GM23248 (cell line): ENCODE data around the gene RAB19.

Source experiments
- EZH2 ChIP-seq: fragments of 200-600 bp; sonication (generic); IDR thresholded peaks from 2 replicates; pipeline ENCODE4 v1.6.1; 2018; ENCODE audit warnings: antibody characterized with exemption, mild to moderate bottlenecking; ENCODE audit not compliant: insufficient read depth, poor library complexity, severe bottlenecking
- EZH2phosphoT487 ChIP-seq: fragments of 200-600 bp; sonication (generic); IDR thresholded peaks from 2 replicates; pipeline ENCODE4 v1.6.1; 2018; ENCODE audit warnings: antibody characterized with exemption, moderate library complexity, mild to moderate bottlenecking, low read depth; ENCODE audit not compliant: insufficient read depth

GRCh38 chr7:140448781-140449480, 45.1 kb downstream of the RAB19 start:
- no peak for TF ChIP-seq EZH2
- TF ChIP-seq EZH2phosphoT487: no peak
